ENCODE data around the gene PHOX2A. TPM values are rescaled to one million over a fixed set of nuclear protein-coding genes. Genes with fewer than 3 reads are reported as not detected.
"Not testable (repeated sequence)": the region's sequence is repeated elsewhere in the genome, so short reads cannot be mapped to it uniquely, and the experiment has no call there.

The PHOX2A gene
- total and polyA plus RNA-seq, 8 donors, result 0.35 to 0.61 TPM; not detected in 6

- no peak for FAIRE-seq
- DNase-seq, result no peak
- H3K27ac ChIP-seq, result no peak overlapping the region
- intact Hi-C loops (cut with DNase I), result no loop called here
- no peaks in the 10 kb centered on the region for H3K9me3 ChIP-seq
- no peak for TF ChIP-seq CTCF (IDR thresholded peaks at IDR 0.05)
- no peak for ATAC-seq
- no peaks in the 10 kb centered on the region for H3K36me3 ChIP-seq
- no peaks in the 10 kb centered on the region for H3K27me3 ChIP-seq
- 54 to 70% methylated on average over 2 of the region's 2 CpGs for WGBS, 2 donors
- H3K4me1 ChIP-seq, result no peaks in the 10 kb centered on the region
- no peak overlapping the region for H3K4me3 ChIP-seq
These were observed 40.8 kb downstream of the PHOX2A start for GRCh38 chr11:72203163-72203562.

- DNase-seq, result peak in 1 of 6 donors; percentile 12
- no peak for TF ChIP-seq CTCF (IDR thresholded peaks at IDR 0.05)
- WGBS, 2 donors, result 94 to 95% methylated on average over 6 of the region's 6 CpGs
- H3K4me3 ChIP-seq, result no peak overlapping the region
- H3K9me3 ChIP-seq, result no peaks in the 10 kb centered on the region
- H3K36me3 ChIP-seq, result no peaks in the 10 kb centered on the region
- FAIRE-seq, result no peak
- H3K27ac ChIP-seq, result no peak overlapping the region
- intact Hi-C loops (cut with DNase I), result no loop called here
- ATAC-seq, result no peak
- no peaks in the 10 kb centered on the region for H3K4me1 ChIP-seq
- H3K27me3 ChIP-seq, result no peaks in the 10 kb centered on the region
These were observed 41.4 kb downstream of the PHOX2A start for GRCh38 chr11:72202571-72202970.

- H3K36me3 ChIP-seq; H3K9me3 ChIP-seq; H3K4me3 ChIP-seq; H3K27me3 ChIP-seq; intact Hi-C loops (cut with DNase I); DNase-seq; FAIRE-seq; H3K4me1 ChIP-seq; ATAC-seq; H3K27ac ChIP-seq: not testable (repeated sequence)
- 86 to 92% methylated on average over 35 to 42 of the region's 43 CpGs for whole genome bisulfite sequencing, 2 donors
These were observed 42.5 kb downstream of the PHOX2A start for GRCh38 chr11:72201445-72201844.

GRCh38 chr11:72195518-72196270 lies 48.3 kb downstream of the PHOX2A start:
- 77 to 81% methylated on average over 12 of the region's 12 CpGs for WGBS, 2 donors
- Histone ChIP-seq H3K27me3 (no peaks in the 10 kb centered on the region), H3K9me3 (no peaks in the 10 kb centered on the region), H3K4me1 (no peaks in the 10 kb centered on the region), H3K4me3 (no peak overlapping the region), H3K36me3 (no peaks in the 10 kb centered on the region), H3K27ac (no peak overlapping the region)
- intact Hi-C loops (cut with DNase I), result no loop called here
- ATAC-seq, result no peak
- FAIRE-seq, result no peak
- peak in 1 of 6 donors; percentile 31 for DNase-seq
- no peak for TF ChIP-seq CTCF (IDR thresholded peaks at IDR 0.05)

GRCh38 chr11:72191961-72192381 lies 52.0 kb downstream of the PHOX2A start, which contains the start of gene FOLR1:
TSS of gene FOLR1 (plus strand) at chr11:72192140. CDS start at chr11:72192174, 34 bp downstream.
- DNase-seq, result peak in 1 of 6 donors; percentile 28
- no peak within 1 kb of the TSS for H3K27ac ChIP-seq
- TF ChIP-seq CTCF (IDR thresholded peaks at IDR 0.05), result no peak
- 75 to 78% methylated on average over 5 of the region's 5 CpGs for WGBS, 2 donors
- ATAC-seq, result peak in 2 of 4 donors; percentile 32 to 45
- H3K9me3 ChIP-seq, result no peaks in the 10 kb centered on the region
- FAIRE-seq, result no peak
- H3K27me3 ChIP-seq, result no peaks in the 10 kb centered on the region
- no peak within 1 kb of the TSS for H3K4me3 ChIP-seq
- intact Hi-C loops (cut with DNase I), result no loop called here
- no peaks in the 10 kb centered on the region for H3K4me1 ChIP-seq
- no peaks in the 10 kb centered on the region for H3K36me3 ChIP-seq

Measured in pancreas (tissue), 10 donors.